Breast epithelium (tissue), 3 donors: ENCODE data around the gene ZFAND2A.

Source experiments
- CTCF ChIP-seq, 3 donors: fragments of 450-650 bp; IDR thresholded peaks; one replicate each; pipeline ENCODE4 v1.5.1; 2016 to 2017; ENCODE audit warnings: antibody characterized with exemption in 3 of 3, mild to moderate bottlenecking in 3 of 3, moderate library complexity in 3 of 3
- POLR2A ChIP-seq: fragments of 450-650 bp; IDR thresholded peaks from one replicate; pipeline ENCODE4 v1.6.1; 2016; ENCODE audit warnings: antibody characterized with exemption, mild to moderate bottlenecking, moderate library complexity

- no peak for TF ChIP-seq CTCF (IDR thresholded peaks at IDR 0.05)
- TF ChIP-seq POLR2A, result no peak
These were observed 37.0 kb downstream of the ZFAND2A start for GRCh38 chr7:1122832-1123501.
